Motor neuron (in vitro differentiated cells): Measurements from ENCODE around the gene ZNF334. TPM values are rescaled to one million over a fixed set of nuclear protein-coding genes. Genes with fewer than 3 reads are reported as not detected.

Experiments
- ATAC-seq, 8 experiments: fragments of 200-7000 bp; cut with Tn5 transposase; replicated peaks in 6 of 8; 2 replicates each; pipeline ENCODE4 v1.8.0; 2021; ENCODE audit warnings: mild to moderate bottlenecking in 8 of 8, moderate library complexity in 8 of 8
- H3K27ac ChIP-seq, 2 donors: fragments of 250-450 bp; sonication (Bioruptor Pico); 2 replicates each; pipeline ENCODE4 v1.9.0; 2021; ENCODE audit warnings: antibody characterized with exemption in 2 of 2, mild to moderate bottlenecking in 2 of 2, moderate library complexity in 1 of 2
- H3K4me1 ChIP-seq, 2 donors: fragments of 250-450 bp; sonication (Bioruptor Pico); replicated peaks in 1 of 2; 2 replicates each; pipeline ENCODE4 v1.6.1; 2021; ENCODE audit warnings: antibody characterized with exemption in 2 of 2, mild to moderate bottlenecking in 2 of 2, moderate library complexity in 1 of 2
- H3K4me3 ChIP-seq, 5 donors: fragments of 250-450 bp; sonication (Bioruptor Pico); 2 replicates each; pipeline ENCODE4 v1.9.0; 2021; ENCODE audit warnings: antibody characterized with exemption in 5 of 5, mild to moderate bottlenecking in 5 of 5, moderate library complexity in 4 of 5
- WGBS, 10 experiments: fragments of 450-650 bp; shearing (Covaris generic); methylation state at CpG; one replicate each; pipeline ENCODE4 v1.0.0; 2022; 5-methylcytosine and 5-hydroxymethylcytosine counted together
- in situ Hi-C, 9 experiments: fragments of 400-800 bp; cut with MboI; loops; one replicate each; pipeline ENCODE4 v1.15.0; 2021; ENCODE audit warnings: low sequenced_read_pairs in 9 of 9, low pct_unique_long_range_greater_than_20kb in 2 of 9; ENCODE audit not compliant: unreplicated experiment in 9 of 9
- total RNA-seq, 8 experiments: library from RNA; unstranded; fragments of 300-600 nt; gene quantifications; 2 replicates each; pipeline versions ENCODE4 v1.2.3 to v1.2.4, GENCODE V29; 2022

The ZNF334 gene
- total RNA-seq, 8 experiments from 2014 or later = 4.0 to 18.2 (median 11.0) TPM

DNA sequence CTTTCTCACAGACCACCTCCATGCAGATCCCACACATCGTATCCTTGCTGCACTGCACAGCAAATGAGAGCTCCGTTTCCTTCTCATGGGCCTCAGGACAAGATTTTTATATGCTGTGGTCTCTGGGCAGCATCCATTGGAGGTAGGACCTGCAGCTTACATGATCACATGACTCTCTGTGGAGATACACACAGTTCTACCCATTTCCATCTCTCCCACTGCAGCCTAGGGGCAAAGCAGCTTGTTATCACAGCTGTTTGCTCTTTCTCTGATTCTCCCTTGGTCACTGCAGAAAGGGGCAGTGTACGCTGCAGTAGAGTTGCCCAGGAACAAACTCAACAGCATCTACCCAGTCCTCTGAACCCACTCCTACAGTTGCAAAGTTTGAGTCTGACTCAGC is 48.9 kb downstream of the ZNF334 start:
- Histone ChIP-seq H3K4me3 (no peak overlapping the region), H3K4me1 (no peaks in the 10 kb centered on the region), H3K27ac (no peak overlapping the region)
- peak in 1 of 8 experiments; percentile 44 for ATAC-seq
- in situ Hi-C loops = no loop called here
- 0 to 100% (median 80%) methylated on average over 1 to 3 of the region's 3 CpGs; no CpG with 5 or more reads in 1 of the 10 experiments for WGBS, 10 experiments

DNA sequence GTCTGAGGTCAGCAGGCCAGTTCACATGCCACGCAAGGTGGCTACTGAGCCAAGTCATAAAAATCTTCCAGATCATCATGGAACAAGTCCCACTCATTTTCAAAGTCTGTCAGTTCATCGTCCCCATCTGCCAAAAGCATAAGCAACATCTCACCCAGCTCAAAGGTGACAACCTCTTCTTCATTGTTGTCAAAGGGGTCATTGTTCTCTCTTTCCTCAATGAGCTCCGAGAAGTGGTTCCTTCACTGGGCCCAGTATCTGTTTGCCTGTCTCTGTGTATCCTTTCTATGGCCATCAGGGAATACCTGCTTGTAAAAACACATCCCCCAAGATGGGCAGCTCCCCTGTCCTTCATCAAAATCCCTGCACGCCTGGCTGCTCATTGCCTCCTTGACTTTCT is 49.5 kb downstream of the ZNF334 start:
- WGBS, 10 experiments = 13 to 100% (median 80%) methylated on average over 1 to 3 of the region's 4 CpGs; no CpG with 5 or more reads in 2 of the 10 experiments
- no peak for ATAC-seq
- H3K4me3 ChIP-seq = no peak overlapping the region
- in situ Hi-C loops = no loop called here
- no peak overlapping the region for H3K27ac ChIP-seq
- no peaks in the 10 kb centered on the region for H3K4me1 ChIP-seq

DNA sequence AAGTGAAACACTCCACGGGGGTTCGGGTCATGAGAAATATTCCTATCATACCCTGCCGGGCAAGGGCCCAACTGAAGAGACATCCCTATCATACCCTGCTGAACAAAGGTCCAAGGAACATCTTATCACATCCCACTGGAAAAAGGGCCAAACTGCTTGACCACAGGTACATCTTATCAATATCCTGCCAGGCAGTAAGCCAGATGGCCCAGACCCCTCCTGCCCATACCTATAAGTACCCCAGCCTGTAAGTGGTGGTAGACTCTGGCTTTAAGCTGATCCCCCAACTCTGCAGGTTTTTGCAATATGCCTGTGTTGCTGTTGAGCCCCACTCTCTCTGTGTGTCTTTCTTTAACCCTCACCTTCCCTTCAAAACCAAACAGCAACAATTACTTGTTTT is 51.6 kb downstream of the ZNF334 start:
- ATAC-seq = no peak
- Histone ChIP-seq H3K27ac (no peak overlapping the region), H3K4me3 (no peak overlapping the region), H3K4me1 (no peaks in the 10 kb centered on the region)
- 27 to 100% (median 85%) methylated on average over 1 to 3 of the region's 3 CpGs; no CpG with 5 or more reads in 5 of the 10 experiments for WGBS, 10 experiments
- in situ Hi-C loops = no loop called here

DNA sequence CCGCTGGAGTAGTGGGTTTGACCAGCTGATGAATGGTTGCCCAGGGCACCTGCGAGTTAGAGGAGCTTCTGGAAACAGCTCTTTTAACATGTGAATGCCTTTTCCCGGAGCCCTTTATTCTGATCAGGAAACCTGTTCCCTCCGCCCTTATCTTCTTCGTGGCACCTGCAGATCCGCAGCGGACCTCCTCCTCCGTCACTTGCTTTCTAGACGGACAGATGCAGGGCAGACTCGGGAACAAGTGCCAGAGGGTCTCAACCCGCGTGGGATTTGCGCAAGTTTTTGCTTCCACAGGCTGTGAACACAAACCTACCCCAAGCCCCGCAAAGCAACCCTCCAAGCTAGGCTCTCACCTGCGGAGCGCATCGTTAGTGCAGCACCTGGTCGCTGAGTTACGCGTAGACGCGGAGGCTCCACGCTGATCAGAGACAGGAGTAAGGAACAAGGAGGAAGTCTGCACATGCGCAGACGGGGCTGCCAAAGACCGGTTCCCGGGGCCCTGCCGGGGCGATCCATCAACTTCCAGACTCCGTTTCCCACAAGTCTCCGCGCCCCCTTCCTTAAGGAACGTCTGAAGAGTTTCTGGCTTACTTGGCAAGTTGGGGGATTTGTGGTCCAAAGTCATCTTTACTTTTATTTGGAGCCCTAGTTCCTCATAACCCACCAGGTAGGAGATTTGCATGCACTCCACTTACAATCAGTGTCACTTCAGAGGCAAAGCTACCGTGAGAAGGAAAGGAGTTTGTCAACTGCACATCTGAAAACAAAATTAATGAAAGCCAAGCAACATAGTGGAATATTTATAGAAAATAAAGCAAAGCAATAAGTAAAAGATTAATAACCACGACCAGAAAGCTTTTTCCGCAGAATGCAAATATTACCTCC is 54.3 kb downstream of the ZNF334 start:
- in situ Hi-C loops = no loop called here
- ATAC-seq = peak in 6 of 8 experiments; percentile 55 to 99 (median 94)
- WGBS, 10 experiments = 7 to 68% (median 27%) methylated on average over 2 to 27 of the region's 36 CpGs
- H3K4me3 ChIP-seq = peak overlapping the region; percentile 33 to 41 (median 37)
- no peak overlapping the region for H3K27ac ChIP-seq
- H3K4me1 ChIP-seq = no peaks in the 10 kb centered on the region

DNA sequence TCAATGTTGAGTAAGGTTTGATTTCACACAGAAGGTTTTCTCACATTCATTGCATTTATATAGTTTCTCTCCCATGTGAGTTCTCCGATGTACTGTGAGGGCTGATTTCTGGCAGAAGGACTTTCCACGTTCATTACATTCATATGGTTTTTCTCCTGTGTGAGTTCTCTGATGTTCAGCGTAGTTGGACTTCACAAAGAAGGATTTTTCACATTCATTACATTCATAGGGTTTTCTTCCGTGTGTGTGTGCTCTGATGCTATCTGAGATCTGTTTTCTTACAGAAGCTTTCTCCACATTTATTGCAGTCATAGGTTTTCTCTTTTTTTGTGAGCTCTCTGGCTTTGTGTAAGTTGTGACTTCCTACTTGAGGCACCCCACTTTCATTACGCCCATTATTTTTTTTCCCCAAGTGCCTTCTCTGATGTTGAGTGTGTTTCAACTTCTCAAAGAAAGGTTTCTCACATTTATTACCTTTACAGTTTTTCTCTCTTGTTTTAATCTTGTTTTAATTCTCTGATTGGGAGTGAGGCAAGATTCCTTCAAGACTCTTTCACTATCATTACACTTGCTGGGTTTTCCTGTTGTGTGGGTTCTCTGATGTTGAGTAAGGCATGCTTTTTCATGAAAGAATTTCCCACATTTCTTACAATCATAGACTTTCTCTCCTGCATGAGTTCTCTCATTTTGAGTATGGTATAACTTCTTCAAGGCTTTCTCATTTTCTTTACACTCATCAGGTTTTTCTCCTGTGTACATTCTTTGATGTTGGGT is 56.9 kb downstream of the ZNF334 start:
- no peak for ATAC-seq
- in situ Hi-C loops = no loop called here

DNA sequence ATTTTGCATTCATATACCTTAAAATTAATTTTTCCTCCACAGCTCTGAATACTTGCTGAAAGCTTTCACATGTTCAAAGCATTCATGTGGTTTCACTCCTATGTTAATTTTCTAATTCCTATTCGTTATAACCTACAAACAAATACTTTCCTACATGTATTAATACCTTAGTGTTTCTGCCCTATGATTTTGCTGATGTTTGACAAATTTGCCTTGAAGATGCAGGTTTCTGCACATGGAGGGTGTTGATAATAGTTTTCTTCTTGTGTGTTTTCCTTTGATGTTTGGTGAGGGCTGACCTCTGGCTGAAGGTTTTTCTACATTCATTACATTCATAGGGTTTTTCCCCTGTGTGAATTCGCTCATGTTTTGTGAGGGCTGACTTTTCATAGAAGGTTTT is 57.6 kb downstream of the ZNF334 start:
- H3K4me3 ChIP-seq = no peak overlapping the region
- ATAC-seq = no peak
- in situ Hi-C loops = no loop called here
- 0 to 100% (median 86%) methylated on average over 1 to 2 of the region's 2 CpGs; no CpG with 5 or more reads in 1 of the 10 experiments for WGBS, 10 experiments
- H3K27ac ChIP-seq = no peak overlapping the region
- peaks cover 0 to 1% of the 10 kb centered on the region in 2 donors for H3K4me1 ChIP-seq

More for the DNA sequence above, 56.9 kb downstream of the ZNF334 start:
- H3K27ac ChIP-seq = no peak overlapping the region
- H3K4me3 ChIP-seq = no peak overlapping the region
- no peaks in the 10 kb centered on the region for H3K4me1 ChIP-seq
- 18 to 100% (median 90%) methylated on average over 1 to 5 of the region's 5 CpGs for WGBS, 10 experiments

Other genes with a start within 250 kb of the ZNF334 start
- gene CDH22, start 205.1 kb downstream of the ZNF334 start, total RNA-seq = 1 to 10 TPM in 5 of 8 experiments, under 1 TPM in 3; 0.36 to 4.4 (median 2.3) TPM
- 10 to 100 TPM; 23.0 to 58.2 (median 38.2) TPM for gene ELMO2, start 106.9 kb downstream of the ZNF334 start, total RNA-seq
- under 1 TPM in 3 of 8 experiments, not detected in 5; 0.15 to 0.29 (median 0.28) TPM for gene OCSTAMP, start 37.1 kb upstream of the ZNF334 start, total RNA-seq
- 1 to 10 TPM in 7 of 8 experiments, under 1 TPM in 1; 0.97 to 5.0 (median 3.0) TPM for gene SLC13A3, start 137.9 kb upstream of the ZNF334 start, total RNA-seq
- 10 to 100 TPM; 12.3 to 23.7 (median 15.0) TPM for gene TP53RK, start 175.9 kb upstream of the ZNF334 start, total RNA-seq
- 10 to 100 TPM in 2 of 8 experiments, 1 to 10 TPM in 6; 2.7 to 11.8 (median 6.8) TPM for gene SLC2A10, start 196.1 kb upstream of the ZNF334 start, total RNA-seq